ENCODE measurements around the gene TNC. TPM values are rescaled to one million over a fixed set of nuclear protein-coding genes. Genes with fewer than 3 reads are reported as not detected.
A peak's percentile ranks its signal among the peaks of the same experiment; 100 is the strongest.

The TNC gene
- total RNA-seq, 1 donor from 2014 or later, result 137 TPM

DNA sequence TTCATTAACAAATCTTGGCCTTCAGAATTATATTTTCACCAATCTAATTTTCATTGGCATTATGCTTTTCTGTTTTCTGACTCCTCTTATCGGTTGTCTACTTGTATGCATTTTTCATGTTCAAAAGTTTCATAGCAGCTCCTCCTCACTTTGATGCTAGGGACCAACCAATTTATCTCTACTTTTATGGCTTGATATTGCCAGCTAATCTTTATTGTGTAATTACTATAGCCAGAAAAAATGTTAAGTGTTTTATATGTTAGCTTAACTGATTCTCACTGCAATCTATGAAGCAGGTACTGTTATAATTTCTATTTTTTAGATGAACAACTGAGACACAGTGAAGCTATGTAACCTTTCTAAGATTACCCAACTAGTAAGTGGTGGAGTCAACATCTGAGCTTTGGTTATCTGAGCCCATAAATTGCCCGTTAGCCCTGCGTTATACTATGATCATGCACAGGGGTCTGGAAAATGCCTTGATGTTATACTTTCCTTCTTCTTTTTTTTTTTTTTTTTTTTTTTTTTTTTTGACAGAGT, 34.4 kb upstream of the TNC start:
- Histone ChIP-seq H3K9me3 (no peaks in the 10 kb centered on the region), H3K4me1 (peaks cover 0 to 6% of the 10 kb centered on the region in 2 donors), H3K4me3 (no peak overlapping the region), H3K27me3 (no peaks in the 10 kb centered on the region), H3K27ac (no peak overlapping the region), H3K36me3 (no peaks in the 10 kb centered on the region)
- DNase-seq (ENCODE audit: low spot score in 2 of 2), result no peak
- intact Hi-C loops (cut with DNase I), result loop anchor here (10.0 kb wide), 1 partner anchor 758 kb away; no protein-coding TSS in a partner anchor
- TF ChIP-seq, protein P1, sequence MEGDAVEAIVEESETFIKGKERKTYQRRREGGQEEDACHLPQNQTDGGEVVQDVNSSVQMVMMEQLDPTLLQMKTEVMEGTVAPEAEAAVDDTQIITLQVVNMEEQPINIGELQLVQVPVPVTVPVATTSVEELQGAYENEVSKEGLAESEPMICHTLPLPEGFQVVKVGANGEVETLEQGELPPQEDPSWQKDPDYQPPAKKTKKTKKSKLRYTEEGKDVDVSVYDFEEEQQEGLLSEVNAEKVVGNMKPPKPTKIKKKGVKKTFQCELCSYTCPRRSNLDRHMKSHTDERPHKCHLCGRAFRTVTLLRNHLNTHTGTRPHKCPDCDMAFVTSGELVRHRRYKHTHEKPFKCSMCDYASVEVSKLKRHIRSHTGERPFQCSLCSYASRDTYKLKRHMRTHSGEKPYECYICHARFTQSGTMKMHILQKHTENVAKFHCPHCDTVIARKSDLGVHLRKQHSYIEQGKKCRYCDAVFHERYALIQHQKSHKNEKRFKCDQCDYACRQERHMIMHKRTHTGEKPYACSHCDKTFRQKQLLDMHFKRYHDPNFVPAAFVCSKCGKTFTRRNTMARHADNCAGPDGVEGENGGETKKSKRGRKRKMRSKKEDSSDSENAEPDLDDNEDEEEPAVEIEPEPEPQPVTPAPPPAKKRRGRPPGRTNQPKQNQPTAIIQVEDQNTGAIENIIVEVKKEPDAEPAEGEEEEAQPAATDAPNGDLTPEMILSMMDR (IDR thresholded peaks at IDR 0.05), result no peak

DNA sequence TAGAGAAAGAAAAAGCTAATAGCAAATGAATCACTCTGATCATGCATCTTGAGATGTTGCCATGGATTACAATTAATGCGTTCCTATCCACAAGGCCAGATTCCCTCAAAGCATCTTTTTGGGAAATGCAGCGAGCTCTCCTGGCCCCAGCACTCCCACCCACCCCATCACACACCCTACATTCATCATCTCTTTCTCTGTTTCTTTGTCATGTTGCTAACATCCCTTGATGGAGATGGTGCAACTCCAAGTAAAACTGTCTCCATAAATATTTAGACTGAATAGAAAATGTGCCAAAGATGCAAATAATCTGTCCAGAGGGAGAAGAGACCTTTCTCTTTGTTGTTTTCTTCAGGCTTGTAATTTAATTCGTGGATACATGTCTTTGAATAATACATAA, 30.8 kb upstream of the TNC start:
- intact Hi-C loops (cut with DNase I), result loop anchor here (5.0 to 10.0 kb wide), 2 partner anchors 294 to 376 kb away; no protein-coding TSS in a partner anchor

DNA sequence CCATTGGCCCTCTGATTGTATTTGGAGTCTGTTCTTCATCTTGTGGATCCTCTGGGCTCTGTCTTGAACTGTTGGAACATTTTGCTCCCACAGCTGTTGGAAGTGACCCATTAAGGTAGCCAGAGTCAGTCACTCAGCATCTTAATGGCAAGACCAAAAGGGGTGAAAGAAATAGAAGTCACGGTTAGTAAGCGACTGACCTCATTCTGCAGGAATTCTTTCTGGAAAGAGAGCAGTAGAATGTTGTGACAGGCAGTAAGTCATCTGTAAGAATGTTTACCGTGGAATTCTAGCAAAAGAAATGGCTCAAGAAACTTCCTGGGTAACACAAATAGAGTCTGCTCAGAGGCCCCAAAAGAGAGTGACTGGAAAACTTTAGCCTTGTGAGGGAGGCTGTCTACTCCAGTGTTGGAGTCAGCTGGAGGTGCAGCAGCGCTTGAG, 28.6 kb upstream of the TNC start:
- peak overlapping the region; percentile 85 to 86 for H3K27ac ChIP-seq
- no peaks in the 10 kb centered on the region for H3K9me3 ChIP-seq
- H3K27me3 ChIP-seq, result no peaks in the 10 kb centered on the region
- H3K36me3 ChIP-seq, result no peaks in the 10 kb centered on the region
- peaks cover 6 to 7% of the 10 kb centered on the region in 2 donors for H3K4me1 ChIP-seq
- H3K4me3 ChIP-seq, result no peak overlapping the region
- intact Hi-C loops (cut with DNase I), result loop anchor here (1.0 to 10.0 kb wide), 4 partner anchors 11 to 378 kb away; no protein-coding TSS in a partner anchor
- peak in 1 of 2 donors; percentile 77 for DNase-seq (ENCODE audit: low spot score in 2 of 2)
- TF ChIP-seq, protein P1 (IDR thresholded peaks at IDR 0.05), result no peak

More for the DNA sequence above, 30.8 kb upstream of the TNC start:
- H3K9me3 ChIP-seq, result no peaks in the 10 kb centered on the region
- TF ChIP-seq, protein P1 (IDR thresholded peaks at IDR 0.05), result no peak
- H3K4me1 ChIP-seq, result peaks cover 6 to 7% of the 10 kb centered on the region in 2 donors
- no peaks in the 10 kb centered on the region for H3K27me3 ChIP-seq
- no peaks in the 10 kb centered on the region for H3K36me3 ChIP-seq
- DNase-seq (ENCODE audit: low spot score in 2 of 2), result no peak
- no peak overlapping the region for H3K4me3 ChIP-seq
- H3K27ac ChIP-seq, result no peak overlapping the region

DNA sequence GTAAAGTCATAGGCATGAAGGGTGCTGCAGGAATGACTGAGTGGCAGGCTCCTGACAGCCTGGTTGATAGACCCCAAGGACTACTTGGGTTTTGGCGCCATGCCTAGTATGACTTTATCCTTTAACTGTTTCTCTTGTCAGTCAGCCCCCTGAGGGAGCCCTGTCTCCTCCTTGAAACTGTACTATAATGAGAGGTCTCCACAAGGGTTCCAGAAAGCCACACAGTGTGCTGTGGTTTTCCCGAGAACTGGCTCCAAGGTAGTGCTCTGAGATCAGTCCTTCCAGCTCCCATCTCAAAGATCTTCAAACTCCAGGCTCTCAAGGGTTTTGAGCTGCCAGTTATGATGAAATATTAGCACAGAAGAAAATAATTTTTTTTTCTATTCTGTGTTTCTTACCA, 26.7 kb upstream of the TNC start:
- Histone ChIP-seq H3K27ac (no peak overlapping the region), H3K4me1 (peaks cover 6 to 7% of the 10 kb centered on the region in 2 donors)

DNA sequence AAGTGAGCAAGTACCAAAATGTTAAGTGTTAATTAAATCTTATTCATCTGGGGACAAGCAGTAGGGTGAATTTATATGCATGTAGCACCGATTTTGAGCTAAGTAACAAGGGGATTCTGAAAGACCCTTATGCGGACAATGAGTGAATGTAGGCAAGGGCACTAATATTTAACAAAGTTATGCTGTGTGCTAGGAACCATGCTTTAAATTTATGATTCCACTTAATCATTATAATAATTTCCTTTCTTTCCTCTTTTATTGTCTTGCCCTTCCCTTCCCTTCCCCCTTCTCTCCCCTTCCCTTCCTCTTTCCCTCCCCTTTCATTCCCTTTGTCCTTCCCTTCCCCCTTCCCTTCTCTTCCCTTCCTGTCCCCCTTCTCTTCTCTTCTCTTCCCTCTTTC, 25.7 kb upstream of the TNC start:
- intact Hi-C loops (cut with DNase I), result loop anchor here (10.0 kb wide), 1 partner anchor 381 kb away; no protein-coding TSS in a partner anchor
- TF ChIP-seq, protein P1 (IDR thresholded peaks at IDR 0.05), result no peak
- Histone ChIP-seq H3K36me3 (no peaks in the 10 kb centered on the region), H3K27ac (no peak overlapping the region), H3K27me3 (no peaks in the 10 kb centered on the region), H3K4me3 (no peak overlapping the region), H3K9me3 (no peaks in the 10 kb centered on the region), H3K4me1 (peaks cover 6 to 7% of the 10 kb centered on the region in 2 donors)
- no peak for DNase-seq (ENCODE audit: low spot score in 2 of 2)

More for the DNA sequence above, 26.7 kb upstream of the TNC start:
- Histone ChIP-seq H3K4me3 (no peak overlapping the region), H3K27me3 (no peaks in the 10 kb centered on the region), H3K9me3 (no peaks in the 10 kb centered on the region), H3K36me3 (no peaks in the 10 kb centered on the region)
- intact Hi-C loops (cut with DNase I), result loop anchor here (5.0 to 10.0 kb wide), 2 partner anchors 298 to 380 kb away; no protein-coding TSS in a partner anchor
- DNase-seq (ENCODE audit: low spot score in 2 of 2), result no peak
- TF ChIP-seq, protein P1 (IDR thresholded peaks at IDR 0.05), result no peak
